HG03378 (cell line): Measurements from ENCODE around the gene CTNND2.
"Not testable (repeated sequence)": the region's sequence is repeated elsewhere in the genome, so short reads cannot be mapped to it uniquely, and the experiment has no call there.

Source experiments
- ATAC-seq: cut with Tn5 transposase; IDR thresholded peaks from one replicate; pipeline ENCODE4 v1.9.1; 2021; ENCODE audit warnings: mild to moderate bottlenecking, moderate library complexity; ENCODE audit not compliant: unreplicated experiment

Gene CTNND2

GRCh38 chr5:11007269-11007870, 896.9 kb downstream of the CTNND2 start:
- no peak for ATAC-seq

DNA sequence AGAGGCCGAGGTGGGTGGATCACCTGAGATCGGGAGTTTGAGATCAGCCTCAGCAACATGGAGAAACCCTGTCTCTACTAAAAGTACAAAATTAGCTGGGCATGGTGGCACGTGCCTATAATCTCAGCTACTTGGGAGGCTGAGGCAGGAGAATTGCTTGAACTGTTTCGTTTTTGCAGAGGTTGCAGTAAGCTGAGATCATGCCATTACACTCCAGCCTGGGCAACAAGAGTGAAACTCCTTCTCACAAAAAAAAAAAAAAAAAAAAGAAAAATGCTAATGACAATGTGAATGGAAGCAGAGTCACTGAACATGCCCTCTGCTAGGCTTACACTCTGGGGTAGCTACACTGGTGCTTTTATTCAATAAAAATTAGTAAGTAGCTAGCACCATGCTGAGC, 899.7 kb downstream of the CTNND2 start:
- not testable (repeated sequence) for ATAC-seq

DNA sequence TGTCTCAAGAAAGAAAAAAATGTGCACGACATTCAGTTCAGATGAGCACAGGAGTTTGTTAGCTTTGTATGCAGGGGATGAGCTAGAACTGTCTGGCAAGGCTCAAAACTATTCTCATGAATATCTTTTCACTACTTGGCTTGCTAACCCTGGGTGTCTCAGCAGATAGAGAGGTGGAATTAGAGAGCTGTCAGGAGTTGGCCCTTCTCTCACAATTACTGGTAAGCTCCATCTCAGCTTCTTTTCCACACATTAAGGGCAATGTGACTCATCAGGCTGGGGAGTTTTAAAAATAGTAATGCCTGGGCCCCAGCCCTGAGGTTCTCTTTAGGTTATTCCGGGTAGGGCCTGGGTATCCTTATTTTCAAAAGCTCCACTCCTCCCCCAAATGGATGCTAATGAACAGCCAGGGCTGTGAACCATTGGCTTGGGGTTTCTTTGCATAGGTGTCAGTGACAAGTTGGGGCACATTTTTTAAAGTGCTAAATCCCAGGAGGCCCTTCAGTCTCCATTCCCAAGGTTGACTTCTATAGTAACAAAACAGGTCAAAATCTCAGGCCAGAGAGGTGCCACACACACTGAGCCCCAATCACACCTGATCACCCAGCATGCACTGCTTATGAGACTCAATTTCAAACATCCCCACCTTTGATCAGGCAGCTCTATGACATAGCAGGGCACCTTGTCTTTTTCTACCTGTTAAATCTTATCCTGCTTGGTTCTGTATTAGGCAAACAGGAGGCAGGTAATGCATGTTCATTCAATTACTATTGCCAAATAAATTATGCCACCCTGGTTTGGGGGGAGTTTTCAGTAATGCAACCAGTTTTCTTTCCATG, 903.5 kb downstream of the CTNND2 start:
- ATAC-seq = no peak

- ATAC-seq = no peak
Measured at GRCh38 chr5:10999714-11000113, 904.5 kb downstream of the CTNND2 start.

- ATAC-seq = no peak
Measured at GRCh38 chr5:10995891-10996290, 908.4 kb downstream of the CTNND2 start.

DNA sequence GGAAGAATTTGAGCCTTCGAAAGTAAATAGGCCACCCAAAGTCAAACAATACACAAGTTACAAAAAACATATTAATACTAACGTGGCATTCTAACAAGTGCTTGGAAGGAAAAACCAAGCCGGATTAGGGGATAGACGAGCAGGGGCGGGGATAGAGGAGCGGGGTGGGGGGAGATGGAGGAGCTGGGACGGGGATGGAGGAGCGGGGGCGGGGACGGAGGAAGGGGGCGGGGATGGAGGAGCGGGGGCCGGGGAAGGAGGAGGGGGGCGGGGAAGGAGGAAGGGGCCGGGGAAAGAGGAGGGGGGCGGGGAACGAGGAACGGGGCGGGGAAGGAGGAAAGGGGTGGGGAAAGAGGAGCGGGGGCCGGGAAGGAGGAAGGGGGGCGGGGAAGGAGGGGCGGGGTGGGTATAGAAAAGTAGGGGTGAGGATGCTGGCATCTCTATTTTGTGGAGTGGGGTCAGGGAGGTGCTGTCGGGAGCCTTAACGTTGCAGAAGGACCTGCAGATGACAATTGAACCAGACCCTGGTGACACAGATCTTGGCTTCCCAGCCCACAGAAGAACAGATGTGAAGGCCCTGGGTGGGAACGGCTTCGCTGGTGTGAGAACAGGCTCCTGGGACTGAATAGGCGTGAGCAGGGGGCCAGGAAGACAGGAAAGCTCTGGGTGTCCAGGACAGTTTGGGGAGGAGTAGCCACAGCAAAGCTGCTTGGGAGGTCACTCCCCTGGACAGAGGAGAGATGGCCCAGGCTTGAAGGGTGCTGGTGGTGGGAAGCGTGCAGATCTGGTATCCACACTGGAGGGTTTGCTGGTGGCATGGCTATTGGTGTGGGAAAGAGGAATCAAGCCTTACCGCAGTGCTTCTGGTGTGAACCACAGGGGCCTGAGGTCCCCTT, 909.9 kb downstream of the CTNND2 start:
- no peak for ATAC-seq

DNA sequence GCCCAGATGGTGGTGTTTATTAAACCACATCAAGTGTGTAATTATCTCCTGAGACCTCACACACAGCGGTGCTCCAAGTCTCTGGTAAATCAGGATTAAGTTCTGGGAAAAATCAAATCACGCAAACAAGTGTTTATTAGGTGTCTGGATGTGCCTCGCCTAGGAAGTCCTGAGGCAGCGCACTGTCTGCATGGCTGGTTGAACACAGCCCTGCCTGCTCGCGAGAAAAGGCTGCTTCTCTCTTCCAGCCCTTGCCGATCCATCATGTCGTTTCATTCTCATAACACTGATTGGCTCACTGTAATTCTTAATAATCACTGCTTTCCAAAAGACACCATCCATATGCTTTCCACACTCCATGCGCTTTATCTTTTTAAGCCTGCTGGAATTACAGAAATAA, 913.6 kb downstream of the CTNND2 start:
- no peak for ATAC-seq

DNA sequence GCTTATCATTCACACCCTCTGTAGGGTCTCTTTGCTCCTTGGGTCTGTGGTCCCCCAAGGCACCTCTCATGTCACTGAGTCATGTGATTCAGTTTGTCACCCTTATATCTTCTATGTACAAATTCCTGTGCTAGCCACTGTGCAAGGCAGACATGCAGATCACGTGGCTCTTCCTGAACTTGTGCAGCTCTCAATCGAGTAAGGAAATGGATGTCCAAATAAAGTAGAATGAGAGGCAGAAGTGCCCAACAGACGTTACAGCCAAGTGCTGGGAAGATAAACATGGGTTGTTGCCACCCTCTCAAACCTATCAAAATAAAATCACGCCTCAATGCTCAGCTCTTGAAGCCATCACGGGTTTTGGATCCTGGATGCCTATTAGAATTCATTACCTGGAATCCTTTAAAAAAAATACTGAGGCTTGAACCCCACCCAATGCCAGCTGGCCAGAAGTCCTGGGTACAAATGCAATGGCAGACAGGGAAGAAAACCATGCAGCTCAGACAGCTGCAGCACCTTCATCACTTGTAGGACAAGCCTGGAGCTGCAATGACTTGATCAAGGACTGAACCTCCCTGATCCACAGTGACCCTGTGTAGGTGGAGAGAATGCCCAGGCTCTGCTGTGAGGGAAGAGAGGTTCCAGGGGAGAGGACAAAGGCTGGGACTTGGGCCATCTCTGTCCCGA, 914.5 kb downstream of the CTNND2 start:
- no peak for ATAC-seq

DNA sequence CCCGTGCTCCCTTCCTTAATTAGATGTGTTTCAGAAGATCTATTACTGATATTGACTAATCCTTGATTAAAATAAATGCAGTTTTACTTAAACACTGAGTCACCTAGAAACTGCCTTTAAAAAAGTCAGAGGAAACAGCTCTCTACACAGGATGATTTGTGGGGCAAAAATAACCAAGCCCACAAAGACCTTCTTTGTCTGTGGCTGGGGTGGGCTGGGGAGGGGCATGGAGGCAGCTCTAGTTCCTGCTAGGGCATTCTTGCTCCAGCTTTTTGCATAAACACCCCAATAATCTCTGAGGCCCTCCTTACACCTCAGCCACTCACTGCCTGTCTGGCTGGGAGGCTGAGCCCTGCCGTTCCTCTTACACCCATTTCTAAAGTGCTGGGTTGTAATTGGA, 915.6 kb downstream of the CTNND2 start:
- ATAC-seq = no peak

DNA sequence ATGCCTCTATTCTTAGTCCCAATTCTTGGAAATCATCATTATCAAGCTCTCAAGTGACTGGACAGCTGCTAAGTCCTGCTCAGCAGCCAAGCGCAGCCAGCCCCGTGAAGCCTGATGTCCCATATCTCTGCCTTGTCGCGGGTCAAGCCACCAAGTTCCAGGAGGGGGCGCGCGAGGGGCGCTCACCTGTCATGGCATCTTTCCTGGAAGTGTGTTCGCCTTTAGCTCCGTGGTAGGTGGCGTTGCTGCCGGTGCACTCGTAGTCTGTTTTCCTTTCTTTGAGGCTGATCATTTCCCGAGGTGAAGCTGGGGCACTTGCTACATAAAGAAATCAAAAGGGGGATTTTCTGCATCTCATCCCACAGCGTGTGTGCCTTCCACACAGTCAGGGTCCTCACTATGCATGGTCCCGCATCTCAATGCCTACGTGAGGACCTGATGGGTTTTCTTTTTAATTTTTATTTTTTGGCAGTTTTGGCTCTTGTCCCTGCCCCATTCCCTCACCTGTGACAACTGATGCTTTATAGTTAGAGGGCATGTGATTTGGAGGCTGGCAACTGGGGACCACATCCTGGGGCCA, 916.2 kb downstream of the CTNND2 start:
- peak; percentile 88 for ATAC-seq

DNA sequence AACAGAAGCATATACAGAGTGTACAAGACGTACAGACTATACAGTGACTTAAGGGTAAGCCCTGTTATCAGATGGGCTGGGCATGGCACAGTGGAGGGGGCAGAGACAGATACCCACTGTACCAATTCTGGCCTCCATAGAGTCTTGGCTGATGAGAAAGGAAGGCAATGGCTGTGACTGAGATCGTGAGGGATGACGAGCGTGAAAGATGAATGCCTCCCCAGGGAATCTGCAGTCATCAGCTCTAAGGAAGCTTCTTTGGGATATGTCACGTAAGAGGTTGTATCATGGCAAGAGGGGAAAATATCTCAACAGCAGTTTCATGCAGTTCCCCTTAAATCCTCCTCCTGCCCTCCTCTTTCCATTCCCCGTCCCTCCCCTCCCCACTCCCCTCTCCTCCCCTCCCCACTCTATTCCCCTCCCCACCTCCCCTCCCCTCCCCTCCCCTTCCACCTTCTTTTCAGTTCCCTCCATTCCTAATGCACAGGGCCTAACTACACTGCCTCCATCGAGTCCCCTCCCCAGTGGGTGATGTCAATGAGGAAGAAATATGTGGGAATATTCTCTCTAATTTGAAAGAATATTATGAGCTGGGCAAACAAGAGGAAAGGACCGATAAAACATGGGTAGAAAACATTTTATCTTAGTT, 916.8 kb downstream of the CTNND2 start:
- no peak for ATAC-seq

GRCh38 chr5:10985721-10986110, 918.5 kb downstream of the CTNND2 start:
- ATAC-seq = peak; percentile 53

DNA sequence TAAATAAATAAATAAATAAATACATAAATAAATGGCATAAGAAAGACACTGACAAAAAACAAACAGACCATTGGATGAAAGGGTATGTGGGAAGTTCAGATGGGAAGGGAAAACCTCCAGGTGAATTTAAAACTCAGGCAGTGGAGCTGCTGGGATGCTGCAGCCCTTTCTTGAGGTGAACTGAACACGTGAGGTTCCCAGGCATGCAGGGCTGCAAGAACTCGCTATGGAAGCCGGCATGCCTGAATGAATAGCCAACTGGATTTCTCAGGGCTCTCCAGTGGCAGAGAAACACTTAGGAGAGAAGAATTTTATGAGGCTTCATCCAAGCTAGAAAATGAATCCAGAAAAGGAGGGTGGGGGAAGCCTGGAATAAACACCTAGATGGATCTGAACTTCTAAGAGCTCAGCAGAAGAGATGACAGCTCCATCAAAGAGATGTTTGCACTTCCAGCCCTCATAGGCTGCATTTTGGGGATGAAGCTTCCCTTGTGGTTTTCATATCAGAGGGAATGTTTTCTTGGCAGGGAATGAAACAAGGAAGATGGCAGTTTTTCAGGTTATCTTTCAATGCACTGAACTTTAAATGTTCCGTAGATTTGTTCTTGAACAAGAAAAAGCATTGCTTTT, 919.0 kb downstream of the CTNND2 start:
- no peak for ATAC-seq

GRCh38 chr5:10984021-10984715, 920.1 kb downstream of the CTNND2 start:
- ATAC-seq = no peak

DNA sequence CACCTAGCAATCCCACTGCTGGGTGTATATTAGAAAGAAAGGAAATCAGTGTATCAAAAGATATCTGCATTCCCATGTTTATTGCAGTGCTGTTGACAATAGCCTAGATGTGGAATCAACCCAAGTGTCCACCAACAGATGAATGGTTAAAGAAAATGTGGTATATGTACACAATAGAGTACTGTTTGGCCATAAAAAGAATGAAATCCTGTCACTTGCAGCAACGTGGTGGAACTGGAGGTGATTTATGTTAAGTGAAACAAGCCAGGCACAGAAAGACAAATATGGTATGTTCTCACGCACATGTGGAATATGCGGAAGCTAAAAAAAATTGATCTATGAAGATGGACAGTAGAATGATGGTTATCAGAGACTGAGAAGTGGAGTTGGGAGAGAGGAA, 921.6 kb downstream of the CTNND2 start:
- no peak for ATAC-seq

- ATAC-seq = no peak
Measured at GRCh38 chr5:10981932-10982331, 922.3 kb downstream of the CTNND2 start.

DNA sequence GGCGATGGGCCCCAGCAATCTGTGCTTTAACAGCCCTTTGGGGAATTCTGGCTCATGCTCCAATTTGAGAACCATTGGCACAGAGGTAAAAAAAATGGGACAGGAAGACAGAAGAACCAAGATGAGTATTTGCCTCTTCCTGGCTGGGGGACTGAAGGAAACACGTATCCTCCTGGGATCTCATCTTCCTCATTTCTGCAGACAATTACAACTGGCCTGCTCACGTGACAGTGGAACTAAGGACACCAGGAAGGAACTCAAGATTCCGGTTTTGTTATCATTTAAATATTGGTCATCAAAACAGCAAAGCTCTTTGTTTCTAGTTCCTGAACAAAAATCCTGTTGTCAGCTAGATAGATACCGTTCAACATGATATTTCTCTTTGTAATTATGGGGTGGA, 927.2 kb downstream of the CTNND2 start:
- no peak for ATAC-seq

GRCh38 chr5:10975945-10976344, 928.3 kb downstream of the CTNND2 start:
- ATAC-seq = no peak

DNA sequence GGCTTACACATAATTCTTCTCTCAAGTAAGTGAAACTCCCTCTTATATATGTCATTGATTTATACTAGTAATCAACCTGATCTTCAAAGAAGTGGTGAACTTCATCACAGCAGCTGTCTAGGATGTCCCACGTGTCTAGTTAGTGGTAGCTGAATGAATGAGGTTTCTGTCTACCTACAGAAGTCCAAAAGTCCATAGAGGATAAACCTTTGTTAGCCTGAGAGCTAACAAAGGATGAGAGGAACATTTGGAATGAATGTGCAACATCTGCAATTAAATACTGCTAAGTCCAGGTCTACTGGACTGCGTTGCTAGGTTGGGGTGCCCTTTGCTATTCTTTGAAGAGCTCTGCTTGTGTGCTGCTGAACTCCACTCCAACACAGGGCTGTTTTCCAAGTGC, 929.4 kb downstream of the CTNND2 start:
- ATAC-seq = no peak
